K562 (cell line): ENCODE results near the gene SEMA5A. TPM values are rescaled to one million over a fixed set of nuclear protein-coding genes. Genes with fewer than 3 reads are reported as not detected.

Source experiments
- ATAC-seq: fragments of 200-7000 bp; cut with Tn5 transposase; 3 replicates; pipeline ENCODE4 v1.9.1; 2020; ENCODE audit warnings: moderate library complexity
- BruUV-seq: library from RNA; stranded (reverse); fragments of 400-500 nt; replicated peaks from 2 replicates; lab custom pipeline; 2021; lab: Mats Ljungman, UMichigan
- CTCF ChIA-PET: fragments of 300-600 bp; formaldehyde crosslinking; extraction: SDS; loops from one replicate; lab custom pipeline; 2021; ENCODE audit warnings: low intra/inter-chr PET ratio; lab: Yijun Ruan, JAX
- POLR2A ChIA-PET: fragments of 300-600, 350-650 bp; sonication (Branson Sonifier 250); formaldehyde crosslinking; extraction: SDS; loops from one replicate; lab custom pipeline; 2021; ENCODE audit warnings: antibody characterized with exemption, inconsistent platforms; lab: Yijun Ruan, JAX
- DNase-seq, 4 experiments: peaks; one replicate each; pipeline versions ENCODE4 v3.0.0 to v3.0.0-alpha.2; 2011 to 2018; ENCODE audit warnings: low spot score in 3 of 4, mixed read lengths in 3 of 4; ENCODE audit errors: extremely low read depth in 1 of 4
- FAIRE-seq: peaks from 2 replicates; lab custom pipeline; 2011; peaks lifted over from hg19 to GRCh38; lab: Jason Lieb, UNC
- H2AFZ ChIP-seq: 2 replicates; pipeline ENCODE4 v1.6.0; 2011; ENCODE audit warnings: low read depth, low read length, control low read depth, inconsistent platforms
- H3K27ac ChIP-seq: fragments of 200-600 bp; 3 replicates; pipeline ENCODE4 v1.8.0; 2011; ENCODE audit warnings: low read depth, mild to moderate bottlenecking, control low read depth, inconsistent platforms, low read length, moderate library complexity, mixed read lengths; ENCODE audit errors: extremely low read depth
- H3K27me3 ChIP-seq, 2 experiments: fragments of 300-600 bp in 1 of 2; 2 replicates in 1 of 2; 3 replicates in 1 of 2; pipeline versions ENCODE4 v1.6.0 to v1.8.0; 2011; ENCODE audit warnings: inconsistent platforms in 2 of 2, low read length in 2 of 2, mild to moderate bottlenecking in 1 of 2, mixed read lengths in 1 of 2, moderate library complexity in 1 of 2; ENCODE audit not compliant: control insufficient read depth in 2 of 2, insufficient read depth in 2 of 2
- H3K36me3 ChIP-seq: fragments of 300-600 bp; 3 replicates; pipeline ENCODE4 v1.8.0; 2011; ENCODE audit warnings: mild to moderate bottlenecking, low read length, inconsistent platforms; ENCODE audit not compliant: control insufficient read depth, insufficient read depth
- H3K4me1 ChIP-seq, 2 experiments: fragments of 200-600 bp in 1 of 2; replicated peaks in 1 of 2; 2 replicates in 1 of 2; 3 replicates in 1 of 2; pipeline versions ENCODE4 v1.5.1 to v1.8.0; 2011; ENCODE audit warnings: inconsistent platforms in 2 of 2, low read length in 2 of 2, mild to moderate bottlenecking in 1 of 2, mixed read lengths in 1 of 2, moderate library complexity in 1 of 2; ENCODE audit not compliant: control insufficient read depth in 2 of 2, insufficient read depth in 2 of 2
- H3K4me2 ChIP-seq: 2 replicates; pipeline ENCODE4 v1.6.1; 2011; ENCODE audit warnings: low read length, control low read depth, inconsistent platforms, mixed read lengths; ENCODE audit not compliant: insufficient read depth
- H3K4me3 ChIP-seq: fragments of 200-600 bp; sonication (generic), shearing (Covaris generic); 2 replicates; pipeline ENCODE4 v1.5.1; 2016; ENCODE audit warnings: control low read depth, inconsistent platforms
- H3K79me2 ChIP-seq: fragments of 200-600 bp; 3 replicates; pipeline ENCODE4 v1.8.0; 2011; ENCODE audit warnings: low read length, inconsistent platforms; ENCODE audit not compliant: control insufficient read depth, insufficient read depth
- H3K9ac ChIP-seq, 2 experiments: 2 replicates each; pipeline versions ENCODE4 v1.6.0 to v1.6.1; 2011; ENCODE audit warnings: low read depth in 2 of 2, low read length in 2 of 2, control low read depth in 1 of 2, inconsistent platforms in 1 of 2, mild to moderate bottlenecking in 1 of 2, mixed read lengths in 1 of 2; ENCODE audit not compliant: insufficient read depth in 1 of 2
- H3K9me1 ChIP-seq: one replicate; pipeline ENCODE4 v1.6.0; 2011; ENCODE audit warnings: inconsistent platforms, mild to moderate bottlenecking, low read length, moderate library complexity; ENCODE audit not compliant: control insufficient read depth, insufficient read depth
- H3K9me3 ChIP-seq: replicated peaks from 2 replicates; pipeline ENCODE4 v1.5.1; 2011; ENCODE audit warnings: low read depth, low read length, inconsistent platforms; ENCODE audit not compliant: control insufficient read depth, insufficient read depth
- H4K20me1 ChIP-seq: replicated peaks from 2 replicates; pipeline ENCODE4 v1.6.1; 2011; ENCODE audit warnings: low read length, inconsistent platforms, mixed read lengths; ENCODE audit not compliant: control insufficient read depth, insufficient read depth
- BCL6 ChIP-seq: fragments of 250-450 bp; sonication (Bioruptor Pico); IDR thresholded peaks from 2 replicates; pipeline ENCODE4 v1.4.0; 2020
- CBFA2T2 ChIP-seq: fragments of 450-650 bp; conservative IDR thresholded peaks from 2 replicates; pipeline ENCODE4 v1.6.1; 2017; ENCODE audit warnings: mild to moderate bottlenecking
- CBX2 ChIP-seq: fragments of 200-600 bp; sonication (generic); IDR thresholded peaks from one replicate; pipeline ENCODE4 v1.6.1; 2012; ENCODE audit warnings: mild to moderate bottlenecking, low read length, inconsistent platforms; ENCODE audit not compliant: insufficient read depth, poor library complexity, severe bottlenecking
- ESRRB ChIP-seq: fragments of 250-450 bp; sonication (Bioruptor Pico); IDR thresholded peaks from 2 replicates; pipeline ENCODE4 v1.5.0; 2020; ENCODE audit warnings: mild to moderate bottlenecking, moderate library complexity, borderline replicate concordance
- ETV5 ChIP-seq: sonication (generic); formaldehyde crosslinking; IDR thresholded peaks from 2 replicates; pipeline ENCODE4 v1.4.0; 2020; ENCODE audit warnings: low read depth, mild to moderate bottlenecking, missing genetic modification reagents
- FOXM1 ChIP-seq, 2 experiments: fragments of 450-650 bp in 1 of 2; sonication (generic) in 1 of 2; formaldehyde crosslinking in 1 of 2; IDR thresholded peaks; 2 replicates each; pipeline versions ENCODE4 v1.6.1 to v1.9.0; 2017 to 2022; ENCODE audit warnings: low read depth in 2 of 2, mild to moderate bottlenecking in 2 of 2, missing genetic modification reagents in 1 of 2, moderate library complexity in 1 of 2
- FOXO4 ChIP-seq: fragments of 450-650 bp; formaldehyde crosslinking; IDR thresholded peaks from 2 replicates; pipeline ENCODE4 v1.4.0; 2020; ENCODE audit warnings: mild to moderate bottlenecking, moderate library complexity
- HDAC6 ChIP-seq: IDR thresholded peaks from 2 replicates; pipeline ENCODE4 v1.6.1; 2012; ENCODE audit warnings: low read depth, mild to moderate bottlenecking, control low read depth, inconsistent platforms, low read length, moderate library complexity
- JUN ChIP-seq, 2 experiments: sonication (generic) in 1 of 2; formaldehyde crosslinking in 1 of 2; IDR thresholded peaks; 2 replicates each; pipeline versions ENCODE4 v1.6.1 to v1.8.0; 2012 to 2022; ENCODE audit warnings: borderline replicate concordance in 2 of 2, mild to moderate bottlenecking in 2 of 2, improper control_type of control experiment in 1 of 2, low read depth in 1 of 2, low read length in 1 of 2, missing genetic modification reagents in 1 of 2
- PRPF4 ChIP-seq: fragments of 200-400 bp; formaldehyde crosslinking; IDR thresholded peaks from one replicate; pipeline ENCODE4 v1.6.1; 2017; ENCODE audit warnings: low read length, low read depth, mild to moderate bottlenecking; ENCODE audit not compliant: insufficient read depth, poor library complexity, severe bottlenecking
- ZNF592 ChIP-seq: fragments of 450-650 bp; IDR thresholded peaks from 2 replicates; pipeline ENCODE4 v1.6.1; 2017; ENCODE audit warnings: antibody characterized with exemption, mild to moderate bottlenecking
- WGBS: fragments of 100-300 bp; shearing (Covaris generic); methylation state at CpG from one replicate; pipeline ENCODE4 v1.1.6; 2016; ENCODE audit warnings: low coverage, mixed read lengths; ENCODE audit not compliant: insufficient coverage; ENCODE audit errors: missing lambda C conversion rate; 5-methylcytosine and 5-hydroxymethylcytosine counted together
- in situ Hi-C: fragments of 300-500 bp; cut with MboI; formaldehyde crosslinking; loops from 4 replicates; pipeline ENCODE4 v1.15.0; 2018; ENCODE audit warnings: inconsistent platforms, mixed read lengths
- intact Hi-C: fragments of 100-400 bp; cut with micrococcal nuclease; formaldehyde crosslinking; loops from 2 replicates; pipeline ENCODE4 v1.14.2; 2022
- polyA plus RNA-seq, 8 experiments: library from polyadenylated mRNA; depleted of rRNA in 4 of 8; stranded (reverse) in 5 of 8; unstranded in 3 of 8; fragments of >200 nt; fragmentation: Nextera tagmentation in 2 of 8; fragmentation: Illumina TruSeq in 1 of 8; extraction: Ambion mirVana in 2 of 8; extraction: Trizol in 1 of 8; gene quantifications; 2 replicates each; pipeline versions ENCODE4 v1.2.1 to v1.2.3, GENCODE V29; 2011 to 2014; ENCODE audit warnings: inconsistent platforms in 1 of 8, missing spikeins in 1 of 8
- total RNA-seq, 7 experiments: library from RNA; depleted of rRNA in 6 of 7; stranded (reverse); fragments of >200 nt in 6 of 7; fragmentation: Illumina TruSeq in 2 of 7; extraction: Trizol in 2 of 7; gene quantifications; 2 replicates each; pipeline versions ENCODE4 v1.2.1 to v1.2.3, GENCODE V29; 2011 to 2021; ENCODE audit warnings: low replicate concordance in 1 of 7

The SEMA5A gene
- total and polyA plus RNA-seq, 9 of the 15 experiments (the other 6 are each of a cell fraction or from before 2014, with no cell fraction given): 0.02 TPM; not detected in 8

GRCh38 chr5:9514968-9515367 is 30.9 kb downstream of the SEMA5A start:
- Histone ChIP-seq H3K9ac (no peak overlapping the region), H4K20me1 (no peaks in the 10 kb centered on the region), H2AFZ (no peak overlapping the region), H3K4me2 (no peak overlapping the region), H3K27me3 (no peaks in the 10 kb centered on the region), H3K9me3 (no peaks in the 10 kb centered on the region), H3K4me3 (no peak overlapping the region), H3K9me1 (no peaks in the 10 kb centered on the region), H3K79me2 (no peaks in the 10 kb centered on the region), H3K27ac (no peak overlapping the region), H3K4me1 (no peaks in the 10 kb centered on the region), H3K36me3 (no peaks in the 10 kb centered on the region)
- BruUV-seq: no TSS peak
- in situ Hi-C loops (no loop called here), intact Hi-C loops (no loop called here)
- DNase-seq: no peak
- TF ChIP-seq FOXM1 (IDR thresholded peaks at IDR 0.05; ENCODE audit: low read depth) (no peak), FOXM1 (CRISPR knock-in tag; IDR thresholded peaks at IDR 0.05; ENCODE audit: low read depth) (no peak), ETV5 (CRISPR knock-in tag) (no peak), CBFA2T2 (no peak), BCL6 (CRISPR knock-in tag) (no peak), ZNF592 (no peak), HDAC6 (no peak), ESRRB (CRISPR knock-in tag) (no peak), JUN (IDR thresholded peaks at IDR 0.05; ENCODE audit: borderline replicate concordance, low read depth, low read length) (no peak), JUN (CRISPR knock-in tag; IDR thresholded peaks at IDR 0.05; ENCODE audit: borderline replicate concordance) (no peak), PRPF4 (no peak), FOXO4 (CRISPR knock-in tag) (no peak), CBX2 (no peak)
- FAIRE-seq: no peak
- ChIA-PET POLR2A (no interaction called here), CTCF (no interaction called here)
- ATAC-seq: no peak
- 0% methylated on average over 2 of the region's 2 CpGs for WGBS
